ENCODE data around the gene CFAP73.
"Not testable (repeated sequence)": the region's sequence is repeated elsewhere in the genome, so short reads cannot be mapped to it uniquely, and the experiment has no call there.

CFAP73 gene

DNA sequence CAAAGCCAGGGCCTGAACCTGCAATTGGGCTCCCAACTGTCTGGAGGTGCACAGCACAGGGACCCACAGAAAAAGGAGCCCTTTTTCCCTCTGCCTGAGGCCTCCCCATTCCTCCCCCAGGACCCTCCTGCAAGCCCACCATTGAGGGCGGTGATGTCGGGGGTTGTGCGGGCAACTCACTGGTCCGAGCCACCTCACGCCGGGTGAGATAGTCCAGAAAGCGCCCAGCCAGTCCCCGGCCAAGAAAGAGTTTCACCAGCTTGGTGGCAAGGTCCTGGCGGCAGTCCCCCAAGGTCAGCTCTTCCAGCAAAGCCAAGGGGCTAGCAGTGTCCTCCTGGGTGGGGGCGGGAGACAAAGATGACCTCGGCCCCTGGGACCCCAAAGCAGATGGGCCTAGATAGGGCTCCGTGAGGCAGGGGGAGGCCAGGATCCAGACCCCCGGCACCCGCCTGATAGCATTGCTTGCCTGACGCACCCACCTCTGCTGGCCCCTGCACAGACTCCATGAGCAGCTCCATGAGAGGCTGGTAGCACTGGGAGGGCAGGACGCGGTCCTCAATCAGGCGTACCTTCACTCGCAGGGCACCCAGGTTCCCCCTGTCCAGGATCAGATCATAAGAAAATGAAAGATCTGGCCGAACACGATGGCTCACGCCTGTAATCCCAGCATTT lies 33.9 kb upstream of the CFAP73 start:
- no peaks in the 10 kb centered on the region for H3K4me1 ChIP-seq (ENCODE audit: control insufficient read depth, low read depth, low read length)
- no peak overlapping the region for H3K4me2 ChIP-seq (ENCODE audit: low read length)
- H4K5ac ChIP-seq (ENCODE audit: low read length) = no peak overlapping the region
- no CpG with 5 or more reads among the region's 22 CpGs for WGBS (ENCODE audit: extremely low coverage, insufficient coverage, low lambda C conversion rate)
- H3K27ac ChIP-seq (ENCODE audit: low read depth, low read length) = no peak overlapping the region
- H3K79me2 ChIP-seq (ENCODE audit: control insufficient read depth, insufficient read depth, low read length) = no peaks in the 10 kb centered on the region
- no peaks in the 10 kb centered on the region for H3K79me1 ChIP-seq (ENCODE audit: low read length)
- no peak overlapping the region for H3K18ac ChIP-seq (ENCODE audit: low read length)
- no peak overlapping the region for H3K4me3 ChIP-seq (ENCODE audit: low read length)
- H3K27me3 ChIP-seq (ENCODE audit: insufficient read depth, low read length, poor library complexity) = no peaks in the 10 kb centered on the region
- H2BK5ac ChIP-seq (ENCODE audit: low read length) = no peak overlapping the region
- H3K9ac ChIP-seq (ENCODE audit: low read length) = no peak overlapping the region
- DNase-seq = no peak
- no peak overlapping the region for H4K8ac ChIP-seq (ENCODE audit: low read depth, low read length)
- H2AK5ac ChIP-seq (ENCODE audit: low read length) = no peak overlapping the region
- no peak overlapping the region for H2BK120ac ChIP-seq (ENCODE audit: low read depth, low read length)
- H2BK15ac ChIP-seq (replicated peaks; ENCODE audit: low read depth) = no peak overlapping the region
- no peaks in the 10 kb centered on the region for H3K36me3 ChIP-seq (ENCODE audit: control insufficient read depth, insufficient read depth, low read length)
- H3K4ac ChIP-seq (ENCODE audit: low read depth, low read length) = no peak overlapping the region
- H3K56ac ChIP-seq (ENCODE audit: low read length) = no peak overlapping the region
- H3K23ac ChIP-seq (ENCODE audit: low read length) = no peak overlapping the region

GRCh38 chr12:113116875-113117274 lies 32.6 kb upstream of the CFAP73 start:
- WGBS (ENCODE audit: extremely low coverage, insufficient coverage, low lambda C conversion rate) = no CpG with 5 or more reads among the region's 6 CpGs
- Histone ChIP-seq H3K18ac (ENCODE audit: low read length) (no peak overlapping the region), H3K4me2 (ENCODE audit: low read length) (no peak overlapping the region), H2BK15ac (replicated peaks; ENCODE audit: low read depth) (no peak overlapping the region), H3K27me3 (ENCODE audit: insufficient read depth, low read length, poor library complexity) (no peaks in the 10 kb centered on the region), H3K79me1 (ENCODE audit: low read length) (no peaks in the 10 kb centered on the region), H3K4me3 (ENCODE audit: low read length) (no peak overlapping the region), H4K5ac (ENCODE audit: low read length) (no peak overlapping the region), H3K4me1 (ENCODE audit: control insufficient read depth, low read depth, low read length) (no peaks in the 10 kb centered on the region), H4K8ac (ENCODE audit: low read depth, low read length) (no peak overlapping the region), H3K4ac (ENCODE audit: low read depth, low read length) (no peak overlapping the region), H3K9ac (ENCODE audit: low read length) (no peak overlapping the region), H3K36me3 (ENCODE audit: control insufficient read depth, insufficient read depth, low read length) (no peaks in the 10 kb centered on the region), H2AK5ac (ENCODE audit: low read length) (no peak overlapping the region), H3K27ac (ENCODE audit: low read depth, low read length) (no peak overlapping the region), H3K79me2 (ENCODE audit: control insufficient read depth, insufficient read depth, low read length) (no peaks in the 10 kb centered on the region), H3K56ac (ENCODE audit: low read length) (no peak overlapping the region), H3K23ac (ENCODE audit: low read length) (no peak overlapping the region), H2BK5ac (ENCODE audit: low read length) (no peak overlapping the region), H2BK120ac (ENCODE audit: low read depth, low read length) (no peak overlapping the region)
- DNase-seq = no peak

DNA sequence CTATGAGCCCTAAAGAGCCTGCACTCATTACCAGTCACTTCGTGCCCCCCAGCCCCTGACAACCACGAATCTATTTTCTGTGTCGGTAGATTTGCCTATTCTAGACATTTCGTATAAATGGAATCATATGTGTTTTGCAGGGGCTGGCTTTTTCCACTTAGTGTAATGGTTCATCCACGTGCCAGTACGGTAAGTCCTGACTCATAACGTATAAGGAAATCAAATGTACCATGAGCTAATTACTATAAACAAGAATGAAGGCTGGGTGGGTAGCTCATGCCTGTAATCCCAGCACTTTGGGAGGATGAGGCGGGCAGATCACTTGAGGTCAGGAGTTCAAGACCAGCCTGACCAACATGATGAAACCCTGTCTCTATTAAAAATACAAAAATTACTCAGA lies 31.8 kb upstream of the CFAP73 start:
- H2AK5ac ChIP-seq (ENCODE audit: low read length); H3K79me2 ChIP-seq (ENCODE audit: control insufficient read depth, insufficient read depth, low read length); H2BK120ac ChIP-seq (ENCODE audit: low read depth, low read length); H2BK5ac ChIP-seq (ENCODE audit: low read length); H3K36me3 ChIP-seq (ENCODE audit: control insufficient read depth, insufficient read depth, low read length); H4K5ac ChIP-seq (ENCODE audit: low read length); H3K4me3 ChIP-seq (ENCODE audit: low read length); H3K9ac ChIP-seq (ENCODE audit: low read length); H4K8ac ChIP-seq (ENCODE audit: low read depth, low read length); H3K4me1 ChIP-seq (ENCODE audit: control insufficient read depth, low read depth, low read length); H3K4ac ChIP-seq (ENCODE audit: low read depth, low read length); DNase-seq; H2BK15ac ChIP-seq (replicated peaks; ENCODE audit: low read depth); H3K23ac ChIP-seq (ENCODE audit: low read length); H3K27me3 ChIP-seq (ENCODE audit: insufficient read depth, low read length, poor library complexity); H3K4me2 ChIP-seq (ENCODE audit: low read length); H3K56ac ChIP-seq (ENCODE audit: low read length); H3K79me1 ChIP-seq (ENCODE audit: low read length); H3K18ac ChIP-seq (ENCODE audit: low read length); H3K27ac ChIP-seq (ENCODE audit: low read depth, low read length): not testable (repeated sequence)
- WGBS (ENCODE audit: extremely low coverage, insufficient coverage, low lambda C conversion rate) = no CpG with 5 or more reads among the region's 8 CpGs

- Histone ChIP-seq H2BK15ac (replicated peaks; ENCODE audit: low read depth) (no peak overlapping the region), H3K4me3 (ENCODE audit: low read length) (no peak overlapping the region), H4K8ac (ENCODE audit: low read depth, low read length) (no peak overlapping the region), H3K36me3 (ENCODE audit: control insufficient read depth, insufficient read depth, low read length) (no peaks in the 10 kb centered on the region), H3K4ac (ENCODE audit: low read depth, low read length) (no peak overlapping the region), H3K27me3 (ENCODE audit: insufficient read depth, low read length, poor library complexity) (no peaks in the 10 kb centered on the region), H3K4me1 (ENCODE audit: control insufficient read depth, low read depth, low read length) (no peaks in the 10 kb centered on the region), H3K56ac (ENCODE audit: low read length) (no peak overlapping the region), H2BK5ac (ENCODE audit: low read length) (no peak overlapping the region), H4K5ac (ENCODE audit: low read length) (no peak overlapping the region), H3K27ac (ENCODE audit: low read depth, low read length) (no peak overlapping the region), H3K18ac (ENCODE audit: low read length) (no peak overlapping the region), H3K23ac (ENCODE audit: low read length) (no peak overlapping the region), H3K79me1 (ENCODE audit: low read length) (no peaks in the 10 kb centered on the region), H3K79me2 (ENCODE audit: control insufficient read depth, insufficient read depth, low read length) (no peaks in the 10 kb centered on the region), H2BK120ac (ENCODE audit: low read depth, low read length) (no peak overlapping the region), H3K9ac (ENCODE audit: low read length) (no peak overlapping the region), H3K4me2 (ENCODE audit: low read length) (no peak overlapping the region), H2AK5ac (ENCODE audit: low read length) (no peak overlapping the region)
- no peak for DNase-seq
- WGBS (ENCODE audit: extremely low coverage, insufficient coverage, low lambda C conversion rate) = no CpG with 5 or more reads among the region's 1 CpG
Observed at GRCh38 chr12:113118142-113118541, 31.4 kb upstream of the CFAP73 start.

DNA sequence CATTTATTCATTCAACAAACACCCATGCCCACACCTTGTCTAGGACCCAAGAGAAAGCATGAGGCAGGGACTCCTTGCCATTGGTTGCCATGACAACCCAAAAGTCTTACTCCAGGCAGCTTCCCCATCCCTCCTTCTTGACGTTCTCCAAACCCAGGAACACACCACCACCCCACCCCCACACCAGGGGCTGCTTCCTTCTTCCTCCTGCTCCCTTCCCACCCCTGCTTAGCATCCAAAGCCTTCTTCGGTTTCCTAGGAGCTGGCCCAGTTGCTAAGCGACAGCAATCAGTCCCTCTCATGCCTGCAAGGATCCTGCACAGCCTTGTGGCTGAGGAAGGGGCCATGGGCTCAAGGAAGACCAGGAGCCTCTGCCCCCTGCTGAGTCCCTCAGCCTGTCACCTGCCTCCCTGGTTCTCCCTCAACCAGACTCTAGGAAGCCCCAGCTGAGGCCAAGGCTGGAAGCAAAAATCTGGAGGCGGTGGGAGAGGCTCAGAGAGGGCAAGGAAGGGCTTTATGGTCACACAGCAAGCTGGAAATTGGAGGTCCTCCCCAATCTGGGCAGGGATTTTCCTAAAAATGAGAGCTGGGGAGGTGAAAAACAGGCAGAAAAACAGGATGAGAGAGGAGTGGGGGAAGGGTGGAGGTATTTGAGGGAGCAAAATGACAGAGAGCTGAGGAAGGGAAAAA lies 29.4 kb upstream of the CFAP73 start:
- H4K8ac ChIP-seq (ENCODE audit: low read depth, low read length) = no peak overlapping the region
- H3K18ac ChIP-seq (ENCODE audit: low read length) = no peak overlapping the region
- no peaks in the 10 kb centered on the region for H3K79me2 ChIP-seq (ENCODE audit: control insufficient read depth, insufficient read depth, low read length)
- no peaks in the 10 kb centered on the region for H3K4me1 ChIP-seq (ENCODE audit: control insufficient read depth, low read depth, low read length)
- no peak overlapping the region for H2BK15ac ChIP-seq (replicated peaks; ENCODE audit: low read depth)
- no peak overlapping the region for H4K5ac ChIP-seq (ENCODE audit: low read length)
- no peak overlapping the region for H3K9ac ChIP-seq (ENCODE audit: low read length)
- H2BK5ac ChIP-seq (ENCODE audit: low read length) = no peak overlapping the region
- H3K36me3 ChIP-seq (ENCODE audit: control insufficient read depth, insufficient read depth, low read length) = no peaks in the 10 kb centered on the region
- H3K4me3 ChIP-seq (ENCODE audit: low read length) = no peak overlapping the region
- no peak overlapping the region for H3K23ac ChIP-seq (ENCODE audit: low read length)
- H3K27me3 ChIP-seq (ENCODE audit: insufficient read depth, low read length, poor library complexity) = no peaks in the 10 kb centered on the region
- H3K4me2 ChIP-seq (ENCODE audit: low read length) = no peak overlapping the region
- no peak overlapping the region for H2BK120ac ChIP-seq (ENCODE audit: low read depth, low read length)
- DNase-seq = peak; percentile 71
- H3K56ac ChIP-seq (ENCODE audit: low read length) = no peak overlapping the region
- no CpG with 5 or more reads among the region's 4 CpGs for WGBS (ENCODE audit: extremely low coverage, insufficient coverage, low lambda C conversion rate)
- H3K27ac ChIP-seq (ENCODE audit: low read depth, low read length) = no peak overlapping the region
- no peak overlapping the region for H3K4ac ChIP-seq (ENCODE audit: low read depth, low read length)
- H3K79me1 ChIP-seq (ENCODE audit: low read length) = no peaks in the 10 kb centered on the region
- no peak overlapping the region for H2AK5ac ChIP-seq (ENCODE audit: low read length)

Measured in mesendoderm (in vitro differentiated cells).